H9 (cell line): ENCODE measurements around the gene BRSK1. TPM values are rescaled to one million over a fixed set of nuclear protein-coding genes. Genes with fewer than 3 reads are reported as not detected.

Source experiments
- DNase-seq: peaks from one replicate; pipeline ENCODE4 v3.0.0-alpha.2; 2017
- H2AFZ ChIP-seq: one replicate; pipeline ENCODE4 v1.6.1; 2013; ENCODE audit warnings: mild to moderate bottlenecking, low read length, control low read depth, moderate library complexity
- H2AK5ac ChIP-seq: 2 replicates; pipeline ENCODE4 v1.6.1; 2013; ENCODE audit warnings: low read length, control low read depth, mixed read lengths; ENCODE audit not compliant: insufficient read length
- H2BK120ac ChIP-seq: one replicate; pipeline ENCODE4 v1.6.1; 2013; ENCODE audit warnings: low read depth, mild to moderate bottlenecking, low read length, control low read depth, inconsistent platforms; ENCODE audit not compliant: poor library complexity, severe bottlenecking
- H2BK12ac ChIP-seq: 2 replicates; pipeline ENCODE4 v1.6.1; 2013; ENCODE audit warnings: low read length, control low read depth, mixed read lengths, low read depth; ENCODE audit not compliant: insufficient read length
- H2BK15ac ChIP-seq: 2 replicates; pipeline ENCODE4 v1.6.1; 2013; ENCODE audit warnings: low read depth, low read length, control low read depth
- H2BK20ac ChIP-seq: one replicate; pipeline ENCODE4 v1.6.1; 2013; ENCODE audit warnings: low read depth, mild to moderate bottlenecking, low read length, control low read depth, inconsistent platforms; ENCODE audit not compliant: poor library complexity, severe bottlenecking
- H2BK5ac ChIP-seq: 2 replicates; pipeline ENCODE4 v1.6.1; 2013; ENCODE audit warnings: low read length, control low read depth, mixed read lengths; ENCODE audit not compliant: insufficient read length
- H3K14ac ChIP-seq: 2 replicates; pipeline ENCODE4 v1.6.1; 2013; ENCODE audit warnings: low read length, control low read depth; ENCODE audit not compliant: insufficient read depth
- H3K18ac ChIP-seq: 2 replicates; pipeline ENCODE4 v1.6.1; 2013; ENCODE audit warnings: low read depth, mild to moderate bottlenecking, mixed read lengths, low read length, control low read depth; ENCODE audit not compliant: insufficient read length
- H3K23ac ChIP-seq: 2 replicates; pipeline ENCODE4 v1.6.1; 2013; ENCODE audit warnings: low read length, control low read depth, mixed read lengths, low read depth; ENCODE audit not compliant: insufficient read length
- H3K23me2 ChIP-seq: 2 replicates; pipeline ENCODE4 v1.6.1; 2013; ENCODE audit warnings: low read depth, mild to moderate bottlenecking, mixed read lengths, low read length, control low read depth; ENCODE audit not compliant: insufficient read length, poor library complexity, severe bottlenecking
- H3K27ac ChIP-seq: 2 replicates; pipeline ENCODE4 v1.5.1; 2013; ENCODE audit warnings: low read length, control low read depth, mixed read lengths, low read depth; ENCODE audit not compliant: insufficient read length
- H3K27me3 ChIP-seq: 2 replicates; pipeline ENCODE4 v1.6.1; 2013; ENCODE audit warnings: low read length, control low read depth, inconsistent platforms; ENCODE audit not compliant: insufficient read depth
- H3K4ac ChIP-seq: 2 replicates; pipeline ENCODE4 v1.6.1; 2013; ENCODE audit warnings: low read depth, mild to moderate bottlenecking, control low read depth, inconsistent platforms, low read length, moderate library complexity
- H3K4me1 ChIP-seq: 2 replicates; pipeline ENCODE4 v1.6.1; 2013; ENCODE audit warnings: low read length, control low read depth, inconsistent platforms; ENCODE audit not compliant: insufficient read depth
- H3K4me2 ChIP-seq: 2 replicates; pipeline ENCODE4 v1.6.1; 2013; ENCODE audit warnings: low read length, control low read depth, mixed read lengths; ENCODE audit not compliant: insufficient read length, insufficient read depth
- H3K56ac ChIP-seq: 2 replicates; pipeline ENCODE4 v1.6.1; 2013; ENCODE audit warnings: low read depth, mild to moderate bottlenecking, mixed read lengths, low read length, control low read depth; ENCODE audit not compliant: insufficient read length
- H3K79me1 ChIP-seq: 2 replicates; pipeline ENCODE4 v1.6.1; 2013; ENCODE audit warnings: low read depth, mild to moderate bottlenecking, moderate library complexity, low read length, control low read depth, inconsistent platforms; ENCODE audit not compliant: insufficient read depth, poor library complexity, severe bottlenecking
- H3K79me2 ChIP-seq: 2 replicates; pipeline ENCODE4 v1.6.1; 2013; ENCODE audit warnings: low read length, control low read depth, inconsistent platforms; ENCODE audit not compliant: insufficient read depth
- H3K9ac ChIP-seq: 2 replicates; pipeline ENCODE4 v1.6.1; 2013; ENCODE audit warnings: low read length, control low read depth, mixed read lengths; ENCODE audit not compliant: insufficient read length; ENCODE audit errors: extremely low read depth
- H3K9me3 ChIP-seq: one replicate; pipeline ENCODE4 v1.6.1; 2013; ENCODE audit warnings: low read depth, low read length, inconsistent platforms; ENCODE audit not compliant: control insufficient read depth
- H3T11ph ChIP-seq: one replicate; pipeline ENCODE4 v1.6.1; 2013; ENCODE audit warnings: mild to moderate bottlenecking, low read length, control low read depth, inconsistent platforms
- H4K20me1 ChIP-seq: one replicate; pipeline ENCODE4 v1.6.1; 2013; ENCODE audit not compliant: control insufficient read depth, insufficient read length, insufficient read depth
- H4K5ac ChIP-seq: 2 replicates; pipeline ENCODE4 v1.6.1; 2013; ENCODE audit warnings: low read depth, mild to moderate bottlenecking, mixed read lengths, low read length, control low read depth; ENCODE audit not compliant: insufficient read length
- H4K8ac ChIP-seq: replicated peaks from 2 replicates; pipeline ENCODE4 v1.6.1; 2013; ENCODE audit warnings: low read length, control low read depth, mixed read lengths, low read depth; ENCODE audit not compliant: insufficient read length
- H4K91ac ChIP-seq: 2 replicates; pipeline ENCODE4 v1.6.1; 2013; ENCODE audit warnings: low read depth, mild to moderate bottlenecking, moderate library complexity, mixed read lengths, low read length, control low read depth; ENCODE audit not compliant: insufficient read length
- H3K27ac Mint-ChIP-seq, 3 experiments: 2 replicates in 2 of 3; 3 replicates in 1 of 3; pipeline ENCODE4 v1.8.0; 2020 to 2021; ENCODE audit warnings: mixed read lengths in 3 of 3, mild to moderate bottlenecking in 1 of 3, moderate library complexity in 1 of 3
- H3K27me3 Mint-ChIP-seq: 2 replicates; pipeline ENCODE4 v1.8.0; 2021; ENCODE audit warnings: low read depth, mild to moderate bottlenecking, moderate library complexity, mixed read lengths
- H3K36me3 Mint-ChIP-seq, 3 experiments: 2 replicates in 2 of 3; 3 replicates in 1 of 3; pipeline ENCODE4 v1.8.0; 2020 to 2021; ENCODE audit warnings: low read depth in 3 of 3, mixed read lengths in 3 of 3; ENCODE audit not compliant: insufficient read depth in 1 of 3
- H3K4me1 Mint-ChIP-seq, 2 experiments: 2 replicates each; pipeline ENCODE4 v1.8.0; 2020; ENCODE audit warnings: mixed read lengths in 2 of 2
- H3K4me3 Mint-ChIP-seq, 2 experiments: 2 replicates in 1 of 2; 3 replicates in 1 of 2; pipeline ENCODE4 v1.8.0; 2020 to 2021; ENCODE audit warnings: mild to moderate bottlenecking in 2 of 2, mixed read lengths in 2 of 2, moderate library complexity in 1 of 2
- H3K9me3 Mint-ChIP-seq, 2 experiments: 2 replicates in 1 of 2; 3 replicates in 1 of 2; pipeline ENCODE4 v1.8.0; 2020; ENCODE audit warnings: mild to moderate bottlenecking in 2 of 2, mixed read lengths in 2 of 2, moderate library complexity in 1 of 2
- CTCF ChIP-seq: fragments of 200-600 bp; sonication (generic); conservative IDR thresholded peaks from 3 replicates; pipeline ENCODE4 v1.8.0; 2021; ENCODE audit warnings: antibody characterized with exemption, mild to moderate bottlenecking
- WGBS: extraction: QIAGEN DNeasy Blood & Tissue Kit; methylation state at CpG from one replicate; pipeline ENCODE4 v1.1.7; 2013; ENCODE audit warnings: missing lambda C conversion rate, low lambda C conversion rate, mixed read lengths; ENCODE audit not compliant: insufficient read length; ENCODE audit errors: extremely low coverage; 5-methylcytosine and 5-hydroxymethylcytosine counted together
- total RNA-seq: library from RNA; stranded (reverse); gene quantifications from 2 replicates; pipeline ENCODE4 v1.2.1, GENCODE V29; 2021

Gene BRSK1
- total RNA-seq, 1 experiment from 2014 or later = 43.5 TPM

- H3K27ac Mint-ChIP-seq = no peak overlapping the region
- no peak overlapping the region for H2BK15ac ChIP-seq
- H3K27me3 Mint-ChIP-seq = no peaks in the 10 kb centered on the region; the same call in 1 of the 2 replicates
- no peak overlapping the region for H4K8ac ChIP-seq
- no peaks in the 10 kb centered on the region for H3K9me3 ChIP-seq
- TF ChIP-seq CTCF = no peak
- no peak overlapping the region for H2BK12ac ChIP-seq
- H2BK120ac ChIP-seq = no peak overlapping the region
- peaks cover 9 to 39% (median 35%) of the 10 kb centered on the region in 3 experiments; a peak in 6 of 7 replicates for H3K36me3 Mint-ChIP-seq
- H4K5ac ChIP-seq = no peak overlapping the region
- H3K56ac ChIP-seq = no peak overlapping the region
- no peak overlapping the region for H2BK5ac ChIP-seq
- no peak overlapping the region for H3K14ac ChIP-seq
- no CpG with 5 or more reads among the region's 10 CpGs for WGBS
- H3T11ph ChIP-seq = no peak overlapping the region
- H3K4me1 Mint-ChIP-seq = peaks cover 0 to 5% of the 10 kb centered on the region in 2 experiments; a peak in 1 of 4 replicates
- no peaks in the 10 kb centered on the region for H3K23me2 ChIP-seq
- no peak overlapping the region for H3K4me3 Mint-ChIP-seq
- no peak overlapping the region for H3K4ac ChIP-seq
- no peak overlapping the region for H2AK5ac ChIP-seq
- no peak overlapping the region for H2BK20ac ChIP-seq
- H3K9ac ChIP-seq = no peak overlapping the region
- no peak for DNase-seq
- H3K4me1 ChIP-seq = no peaks in the 10 kb centered on the region
- H4K91ac ChIP-seq = no peak overlapping the region
- H3K27me3 ChIP-seq = no peaks in the 10 kb centered on the region
- H3K27ac ChIP-seq = no peak overlapping the region
- no peaks in the 10 kb centered on the region for H3K9me3 Mint-ChIP-seq
- H2AFZ ChIP-seq = no peak overlapping the region
- no peaks in the 10 kb centered on the region for H4K20me1 ChIP-seq
- H3K23ac ChIP-seq = no peak overlapping the region
- no peak overlapping the region for H3K18ac ChIP-seq
- H3K79me1 ChIP-seq = no peaks in the 10 kb centered on the region
- H3K4me2 ChIP-seq = no peak overlapping the region
- peaks cover 12% of the 10 kb centered on the region; the same call in 1 of the 2 replicates for H3K79me2 ChIP-seq
These were observed 36.1 kb upstream of the BRSK1 start for GRCh38 chr19:55247621-55248099.
